ENCODE measurements around the gene CCT8L2.
"Not testable (repeated sequence)": the region's sequence is repeated elsewhere in the genome, so short reads cannot be mapped to it uniquely, and the experiment has no call there.

CCT8L2 gene, protein sequence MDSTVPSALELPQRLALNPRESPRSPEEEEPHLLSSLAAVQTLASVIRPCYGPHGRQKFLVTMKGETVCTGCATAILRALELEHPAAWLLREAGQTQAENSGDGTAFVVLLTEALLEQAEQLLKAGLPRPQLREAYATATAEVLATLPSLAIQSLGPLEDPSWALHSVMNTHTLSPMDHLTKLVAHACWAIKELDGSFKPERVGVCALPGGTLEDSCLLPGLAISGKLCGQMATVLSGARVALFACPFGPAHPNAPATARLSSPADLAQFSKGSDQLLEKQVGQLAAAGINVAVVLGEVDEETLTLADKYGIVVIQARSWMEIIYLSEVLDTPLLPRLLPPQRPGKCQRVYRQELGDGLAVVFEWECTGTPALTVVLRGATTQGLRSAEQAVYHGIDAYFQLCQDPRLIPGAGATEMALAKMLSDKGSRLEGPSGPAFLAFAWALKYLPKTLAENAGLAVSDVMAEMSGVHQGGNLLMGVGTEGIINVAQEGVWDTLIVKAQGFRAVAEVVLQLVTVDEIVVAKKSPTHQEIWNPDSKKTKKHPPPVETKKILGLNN

GRCh38 chr22:16592710-16593109 lies at the start of gene CCT8L2:
TSS of gene CCT8L2 (minus strand) at chr22:16592810. CDS start at chr22:16592550, 260 bp downstream.
- not testable (repeated sequence) for ATAC-seq (replicated peaks); H3K4me3 Mint-ChIP-seq; H3K27ac Mint-ChIP-seq; H3K36me3 Mint-ChIP-seq; H3K9me3 Mint-ChIP-seq; DNase-seq; H3K4me1 Mint-ChIP-seq
- H3K27me3 Mint-ChIP-seq = peaks cover 14 to 20% of the 10 kb centered on the region in 2 donors

GRCh38 chr22:16635442-16635841 lies 42.8 kb upstream of the CCT8L2 start:
- H3K36me3 Mint-ChIP-seq; H3K4me1 Mint-ChIP-seq; H3K4me3 Mint-ChIP-seq; H3K27ac Mint-ChIP-seq; ATAC-seq (replicated peaks); H3K27me3 Mint-ChIP-seq; H3K9me3 Mint-ChIP-seq; DNase-seq: not testable (repeated sequence)

- H3K4me1 Mint-ChIP-seq; DNase-seq; H3K27me3 Mint-ChIP-seq; H3K36me3 Mint-ChIP-seq; H3K9me3 Mint-ChIP-seq; H3K27ac Mint-ChIP-seq; ATAC-seq (replicated peaks); H3K4me3 Mint-ChIP-seq: not testable (repeated sequence)
Measured at GRCh38 chr22:16634092-16634491, 41.5 kb upstream of the CCT8L2 start.

- not testable (repeated sequence) for H3K27ac Mint-ChIP-seq; ATAC-seq (replicated peaks)
Measured at GRCh38 chr22:16628476-16628875, 35.9 kb upstream of the CCT8L2 start.

DNA sequence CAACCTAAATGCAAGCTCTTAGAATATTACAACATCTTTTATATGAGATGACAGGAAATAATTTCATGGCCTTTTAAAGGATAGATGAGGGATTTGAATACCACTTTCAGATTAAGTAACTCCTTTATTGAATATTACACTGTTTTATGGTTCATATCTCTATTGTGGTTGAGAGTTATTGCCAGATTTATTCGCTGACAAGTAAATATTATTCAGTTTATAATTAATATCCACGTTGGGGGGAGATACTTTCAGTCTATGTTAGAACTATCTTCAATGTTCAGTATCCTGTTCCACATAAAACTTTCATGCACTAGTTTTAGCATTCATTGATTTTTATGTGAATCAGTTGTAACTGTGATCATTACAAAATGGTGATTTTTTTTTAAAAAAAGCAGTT lies 32.4 kb upstream of the CCT8L2 start:
- not testable (repeated sequence) for H3K4me3 Mint-ChIP-seq; H3K36me3 Mint-ChIP-seq; H3K27ac Mint-ChIP-seq; H3K9me3 Mint-ChIP-seq; DNase-seq; H3K4me1 Mint-ChIP-seq; H3K27me3 Mint-ChIP-seq; ATAC-seq (replicated peaks)

More at GRCh38 chr22:16628476-16628875, 35.9 kb upstream of the CCT8L2 start:
- not testable (repeated sequence) for H3K27me3 Mint-ChIP-seq, H3K4me1 Mint-ChIP-seq, H3K9me3 Mint-ChIP-seq, H3K36me3 Mint-ChIP-seq, DNase-seq, H3K4me3 Mint-ChIP-seq

DNA sequence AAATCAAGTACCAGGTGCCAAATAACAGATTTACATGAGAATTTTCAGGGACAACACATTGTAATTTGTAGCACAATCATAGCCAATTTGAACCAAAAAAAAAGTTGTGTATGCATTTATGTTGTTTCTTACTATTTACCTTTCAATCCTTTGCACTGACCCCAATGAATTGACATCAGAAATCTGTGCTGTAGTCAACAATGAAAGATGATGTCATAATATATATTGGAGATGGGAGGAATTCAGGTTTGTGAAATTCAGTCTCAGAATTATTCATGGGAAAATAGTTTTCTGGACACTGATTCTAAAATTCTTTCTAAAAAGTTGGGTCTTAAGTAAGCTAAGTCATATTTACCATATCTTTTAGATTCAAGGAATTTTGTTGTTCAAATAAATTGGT lies 31.0 kb upstream of the CCT8L2 start:
- not testable (repeated sequence) for H3K27me3 Mint-ChIP-seq; ATAC-seq (replicated peaks); H3K4me3 Mint-ChIP-seq; H3K4me1 Mint-ChIP-seq; H3K9me3 Mint-ChIP-seq; H3K27ac Mint-ChIP-seq; H3K36me3 Mint-ChIP-seq; DNase-seq

DNA sequence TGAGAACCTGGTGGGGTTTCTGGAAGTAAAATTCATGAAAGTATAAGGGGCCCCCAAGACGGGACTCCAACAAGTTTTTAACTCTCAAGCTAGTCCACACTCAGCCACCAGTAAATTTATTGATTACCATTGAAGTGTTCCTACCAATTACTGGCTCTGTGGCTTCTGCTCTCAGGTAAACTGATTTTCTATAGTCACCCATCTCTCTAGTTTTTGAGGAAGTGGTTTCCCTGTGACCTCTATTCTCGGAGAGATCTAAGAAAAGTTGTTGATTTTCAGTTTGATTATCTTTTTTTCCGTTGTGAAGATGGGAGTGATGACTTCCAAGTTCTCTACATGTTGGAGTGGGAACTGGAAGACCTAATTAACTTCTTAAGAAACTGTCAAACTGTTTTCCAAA lies 24.9 kb upstream of the CCT8L2 start:
- DNase-seq; H3K36me3 Mint-ChIP-seq; H3K4me3 Mint-ChIP-seq; H3K9me3 Mint-ChIP-seq; H3K27ac Mint-ChIP-seq; ATAC-seq (replicated peaks); H3K4me1 Mint-ChIP-seq: not testable (repeated sequence)
- H3K27me3 Mint-ChIP-seq = peaks cover 7 to 14% of the 10 kb centered on the region in 2 donors

GRCh38 chr22:16616390-16616938 lies 23.9 kb upstream of the CCT8L2 start:
- not testable (repeated sequence) for H3K36me3 Mint-ChIP-seq; H3K9me3 Mint-ChIP-seq; H3K27ac Mint-ChIP-seq; H3K4me1 Mint-ChIP-seq; DNase-seq; ATAC-seq (replicated peaks); H3K4me3 Mint-ChIP-seq
- peaks cover 16 to 24% of the 10 kb centered on the region in 2 donors for H3K27me3 Mint-ChIP-seq

GRCh38 chr22:16615606-16616245 lies 23.1 kb upstream of the CCT8L2 start:
- ATAC-seq (replicated peaks) = not testable (repeated sequence)

DNA sequence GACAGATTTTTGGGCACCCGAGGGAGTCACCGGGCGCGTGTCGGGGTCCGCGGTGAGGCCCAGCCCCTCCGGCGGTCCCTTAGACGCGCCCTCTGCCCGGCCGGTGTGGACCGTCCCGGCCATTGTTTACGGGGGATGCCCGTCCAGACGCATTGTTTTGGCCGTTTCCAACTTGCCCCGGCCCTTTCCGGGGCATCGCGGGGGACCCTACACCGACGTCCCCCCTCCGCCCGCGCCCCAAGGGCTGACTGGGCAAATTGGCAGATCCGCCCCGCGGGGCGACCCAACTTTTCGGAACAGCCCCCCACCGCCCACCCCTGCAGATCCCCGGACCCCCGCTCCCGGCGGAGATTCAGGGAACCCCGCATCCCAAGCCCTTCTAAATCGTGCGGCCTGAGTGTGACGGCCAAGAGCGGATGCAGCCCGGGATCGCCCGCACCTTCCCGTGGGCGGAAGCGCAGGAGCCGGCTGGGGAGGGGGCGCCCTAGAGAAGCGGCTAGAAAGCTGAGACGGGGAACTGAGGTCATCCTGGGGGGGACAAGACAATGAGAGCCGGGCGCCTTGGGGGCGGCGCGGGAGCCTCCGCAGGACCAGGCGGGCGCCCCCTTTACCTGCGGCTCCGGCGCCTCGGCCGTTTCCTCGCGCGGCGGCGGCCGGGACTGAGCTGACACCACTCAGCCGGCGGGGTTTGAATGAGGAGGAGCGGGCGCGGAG lies 17.1 kb upstream of the CCT8L2 start:
- H3K4me3 Mint-ChIP-seq = peak overlapping the region in 1 of 2 donors; percentile 18
- no peaks in the 10 kb centered on the region for H3K9me3 Mint-ChIP-seq
- H3K27me3 Mint-ChIP-seq = peaks cover 41 to 70% of the 10 kb centered on the region in 2 donors
- no peaks in the 10 kb centered on the region for H3K4me1 Mint-ChIP-seq
- DNase-seq (no peak), ATAC-seq (replicated peaks) (no peak)
- peaks cover 0 to 4% of the 10 kb centered on the region in 2 donors for H3K36me3 Mint-ChIP-seq
- no peak overlapping the region for H3K27ac Mint-ChIP-seq

More at GRCh38 chr22:16615606-16616245, 23.1 kb upstream of the CCT8L2 start:
- not testable (repeated sequence) for H3K4me3 Mint-ChIP-seq, DNase-seq, H3K4me1 Mint-ChIP-seq, H3K36me3 Mint-ChIP-seq, H3K27ac Mint-ChIP-seq, H3K9me3 Mint-ChIP-seq
- H3K27me3 Mint-ChIP-seq = peaks cover 23 to 32% of the 10 kb centered on the region in 2 donors

DNA sequence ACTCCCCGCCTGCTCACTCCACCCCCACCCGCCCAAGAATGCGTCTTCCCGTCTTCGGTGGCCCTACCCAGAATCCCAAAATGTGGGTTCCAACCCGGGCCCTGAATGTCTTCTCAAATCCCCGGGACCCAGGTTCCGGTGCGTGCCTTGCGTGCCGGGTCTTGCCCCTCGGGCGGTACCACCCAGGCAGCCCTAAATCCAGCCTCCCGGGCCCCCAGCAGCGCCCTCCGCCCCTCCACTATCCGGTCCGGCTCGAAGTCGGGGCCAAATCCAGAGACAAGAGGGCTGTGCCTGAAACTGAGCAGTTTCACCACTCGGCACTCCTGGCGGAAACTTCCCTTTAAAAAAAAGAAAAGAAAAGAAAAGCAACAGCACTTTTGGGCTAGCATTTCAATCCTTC lies 16.3 kb upstream of the CCT8L2 start:
- Mint-ChIP-seq H3K36me3 (peaks cover 0 to 4% of the 10 kb centered on the region in 2 donors), H3K4me1 (no peaks in the 10 kb centered on the region), H3K9me3 (no peaks in the 10 kb centered on the region), H3K27ac (no peak overlapping the region), H3K4me3 (no peak overlapping the region), H3K27me3 (peaks cover 41 to 64% of the 10 kb centered on the region in 2 donors)
- DNase-seq (no peak), ATAC-seq (replicated peaks) (no peak)

- ATAC-seq (replicated peaks); H3K36me3 Mint-ChIP-seq; H3K27ac Mint-ChIP-seq; H3K4me3 Mint-ChIP-seq; H3K4me1 Mint-ChIP-seq; H3K9me3 Mint-ChIP-seq; DNase-seq: not testable (repeated sequence)
- peaks cover 32 to 54% of the 10 kb centered on the region in 2 donors for H3K27me3 Mint-ChIP-seq
Measured at GRCh38 chr22:16604257-16604998, 11.8 kb upstream of the CCT8L2 start.

GRCh38 chr22:16603770-16604242 lies 11.2 kb upstream of the CCT8L2 start:
- DNase-seq, H3K9me3 Mint-ChIP-seq, H3K36me3 Mint-ChIP-seq, H3K27ac Mint-ChIP-seq, H3K4me1 Mint-ChIP-seq, H3K4me3 Mint-ChIP-seq: not testable (repeated sequence)
- peak in 1 of 2 donors; percentile 52 for ATAC-seq (replicated peaks)
- peaks cover 33 to 49% of the 10 kb centered on the region in 2 donors for H3K27me3 Mint-ChIP-seq

Measured in stimulated activated naive B cell treated with anti-CD40 and anti-IgM and Interleukin-4, amounts not matched to agents 10 μg/mL and 1 μg/mL and 100 μg/mL, for 72 hours (primary cell).